Loucy (cell line): ENCODE results near the gene TRAPPC12.

Experiments used
- EZH2phosphoT487 ChIP-seq: fragments of 200-600 bp; IDR thresholded peaks from 2 replicates; pipeline ENCODE4 v1.6.1; 2018; ENCODE audit warnings: antibody characterized with exemption, mild to moderate bottlenecking, moderate library complexity, borderline replicate concordance
- TF ChIP-seq, protein P1 (sequence below): fragments of 200-600 bp; sonication (generic); conservative IDR thresholded peaks from 2 replicates; pipeline ENCODE4 v1.5.1; 2014; ENCODE audit warnings: mild to moderate bottlenecking, antibody characterized with exemption, low read length

DNA sequence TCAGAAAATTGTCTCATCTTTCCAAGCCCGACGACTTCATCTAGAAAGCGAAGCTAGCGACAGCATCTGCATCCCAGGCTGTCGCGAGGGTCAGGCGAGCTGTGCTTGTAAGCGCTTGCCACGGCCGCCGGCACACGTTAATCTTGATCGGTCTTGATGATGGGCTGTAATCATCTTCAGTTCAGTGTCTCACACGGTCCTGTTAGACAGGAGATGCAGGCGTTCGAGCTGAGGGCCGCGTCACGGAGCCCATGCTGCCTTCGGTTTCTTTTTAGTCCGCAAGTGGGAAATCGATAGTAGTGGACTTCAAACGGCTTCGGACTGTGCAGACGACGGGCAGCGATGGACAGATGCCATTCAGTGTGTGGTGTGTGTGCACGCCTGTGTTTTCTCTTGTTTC, 96.3 kb downstream of the TRAPPC12 start:
- TF ChIP-seq, protein P1, sequence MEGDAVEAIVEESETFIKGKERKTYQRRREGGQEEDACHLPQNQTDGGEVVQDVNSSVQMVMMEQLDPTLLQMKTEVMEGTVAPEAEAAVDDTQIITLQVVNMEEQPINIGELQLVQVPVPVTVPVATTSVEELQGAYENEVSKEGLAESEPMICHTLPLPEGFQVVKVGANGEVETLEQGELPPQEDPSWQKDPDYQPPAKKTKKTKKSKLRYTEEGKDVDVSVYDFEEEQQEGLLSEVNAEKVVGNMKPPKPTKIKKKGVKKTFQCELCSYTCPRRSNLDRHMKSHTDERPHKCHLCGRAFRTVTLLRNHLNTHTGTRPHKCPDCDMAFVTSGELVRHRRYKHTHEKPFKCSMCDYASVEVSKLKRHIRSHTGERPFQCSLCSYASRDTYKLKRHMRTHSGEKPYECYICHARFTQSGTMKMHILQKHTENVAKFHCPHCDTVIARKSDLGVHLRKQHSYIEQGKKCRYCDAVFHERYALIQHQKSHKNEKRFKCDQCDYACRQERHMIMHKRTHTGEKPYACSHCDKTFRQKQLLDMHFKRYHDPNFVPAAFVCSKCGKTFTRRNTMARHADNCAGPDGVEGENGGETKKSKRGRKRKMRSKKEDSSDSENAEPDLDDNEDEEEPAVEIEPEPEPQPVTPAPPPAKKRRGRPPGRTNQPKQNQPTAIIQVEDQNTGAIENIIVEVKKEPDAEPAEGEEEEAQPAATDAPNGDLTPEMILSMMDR = no peak
- no peak for TF ChIP-seq EZH2phosphoT487
